MCF 10A (cell line): ENCODE results near the gene CRY1. TPM values are rescaled to one million over a fixed set of nuclear protein-coding genes. Genes with fewer than 3 reads are reported as not detected.

Source experiments
- BruUV-seq: library from RNA; stranded (reverse); fragments of 400-500 nt; replicated peaks from 2 replicates; lab custom pipeline; 2021; lab: Mats Ljungman, UMichigan
- CTCF ChIA-PET: fragments of 300-600 bp; sonication (Branson Sonifier 250); formaldehyde crosslinking; extraction: SDS; loops from one replicate; lab custom pipeline; 2021; ENCODE audit warnings: antibody characterized with exemption, inconsistent platforms; lab: Yijun Ruan, JAX
- POLR2A ChIA-PET: fragments of 300-600, 350-650 bp; sonication (Branson Sonifier 250); formaldehyde crosslinking; extraction: SDS; loops from one replicate; lab custom pipeline; 2020; ENCODE audit warnings: antibody characterized with exemption, inconsistent platforms; lab: Yijun Ruan, JAX
- DNase-seq: peaks from one replicate; pipeline ENCODE4 v3.0.0-alpha.2; 2018; ENCODE audit not compliant: unreplicated experiment
- H3K27ac Mint-ChIP-seq: one replicate; pipeline ENCODE4 v1.8.0; 2022; ENCODE audit warnings: mild to moderate bottlenecking, low read depth, mixed read lengths; ENCODE audit not compliant: unreplicated experiment
- H3K27me3 Mint-ChIP-seq: one replicate; pipeline ENCODE4 v1.8.0; 2022; ENCODE audit warnings: mixed read lengths; ENCODE audit not compliant: insufficient read depth, unreplicated experiment
- H3K36me3 Mint-ChIP-seq: one replicate; pipeline ENCODE4 v1.8.0; 2022; ENCODE audit warnings: mild to moderate bottlenecking, moderate library complexity, mixed read lengths; ENCODE audit not compliant: insufficient read depth, unreplicated experiment
- H3K4me1 Mint-ChIP-seq: one replicate; pipeline ENCODE4 v1.8.0; 2022; ENCODE audit warnings: mixed read lengths; ENCODE audit not compliant: insufficient read depth, unreplicated experiment
- H3K4me3 Mint-ChIP-seq: one replicate; pipeline ENCODE4 v1.8.0; 2022; ENCODE audit warnings: mild to moderate bottlenecking, moderate library complexity, mixed read lengths; ENCODE audit not compliant: unreplicated experiment
- H3K9me3 Mint-ChIP-seq: one replicate; pipeline ENCODE4 v1.8.0; 2022; ENCODE audit warnings: mixed read lengths; ENCODE audit not compliant: unreplicated experiment
- intact Hi-C: fragments of 100-400 bp; cut with micrococcal nuclease; formaldehyde crosslinking; loops from 2 replicates; pipeline ENCODE4 v1.14.1; 2022
- total RNA-seq: library from RNA; stranded (reverse); gene quantifications from 2 replicates; pipeline ENCODE4 v1.2.3, GENCODE V29; 2022
- TF ChIP-seq, protein P1 (sequence below): fragments of 200-600 bp; IDR thresholded peaks from one replicate; pipeline ENCODE4 v1.8.0; 2022; ENCODE audit warnings: antibody characterized with exemption, mild to moderate bottlenecking; ENCODE audit not compliant: unreplicated experiment

Gene CRY1
- total RNA-seq, 1 experiment from 2014 or later: 11.6 TPM

DNA sequence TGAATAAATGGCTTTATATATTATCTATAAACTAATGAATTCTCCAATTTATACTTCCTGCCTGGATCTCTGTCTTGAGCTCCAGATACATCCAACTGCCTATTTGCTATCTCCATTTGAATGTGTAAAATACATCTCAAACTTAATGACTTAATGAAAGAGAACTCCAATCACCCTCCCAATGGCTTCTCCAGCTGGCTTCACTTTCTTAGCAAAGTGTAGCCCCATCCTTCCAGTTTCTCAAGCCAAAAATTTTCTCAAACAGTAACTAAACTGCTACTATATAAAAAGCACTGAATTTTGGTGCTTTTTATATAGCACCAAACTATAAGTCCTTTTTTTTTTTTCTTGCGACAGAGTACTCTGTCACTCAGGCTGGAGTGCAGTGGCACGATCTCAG, 2.6 kb downstream of the CRY1 start:
- Mint-ChIP-seq H3K36me3 (no peaks in the 10 kb centered on the region), H3K4me1 (no peaks in the 10 kb centered on the region), H3K9me3 (no peaks in the 10 kb centered on the region), H3K27ac (no peak overlapping the region), H3K4me3 (no peak overlapping the region), H3K27me3 (no peaks in the 10 kb centered on the region)
- ChIA-PET POLR2A (interaction anchor here (0.6 to 1.9 kb wide), 2 partner anchors 15 to 81 kb away, joined by 3 to 6 read pairs; no protein-coding TSS in a partner anchor), CTCF (interaction anchor here (0.5 to 4.9 kb wide), 6 partner anchors 11 to 1475 kb away, joined by 3 to 38 read pairs (median 4); no protein-coding TSS in a partner anchor)
- intact Hi-C loops: loop anchor here (10.0 kb wide), 3 partner anchors 316 to 846 kb away; partner anchors contain the start of genes CKAP4 and RIC8B
- no peak for DNase-seq
- no TSS peak for BruUV-seq
- TF ChIP-seq, protein P1, sequence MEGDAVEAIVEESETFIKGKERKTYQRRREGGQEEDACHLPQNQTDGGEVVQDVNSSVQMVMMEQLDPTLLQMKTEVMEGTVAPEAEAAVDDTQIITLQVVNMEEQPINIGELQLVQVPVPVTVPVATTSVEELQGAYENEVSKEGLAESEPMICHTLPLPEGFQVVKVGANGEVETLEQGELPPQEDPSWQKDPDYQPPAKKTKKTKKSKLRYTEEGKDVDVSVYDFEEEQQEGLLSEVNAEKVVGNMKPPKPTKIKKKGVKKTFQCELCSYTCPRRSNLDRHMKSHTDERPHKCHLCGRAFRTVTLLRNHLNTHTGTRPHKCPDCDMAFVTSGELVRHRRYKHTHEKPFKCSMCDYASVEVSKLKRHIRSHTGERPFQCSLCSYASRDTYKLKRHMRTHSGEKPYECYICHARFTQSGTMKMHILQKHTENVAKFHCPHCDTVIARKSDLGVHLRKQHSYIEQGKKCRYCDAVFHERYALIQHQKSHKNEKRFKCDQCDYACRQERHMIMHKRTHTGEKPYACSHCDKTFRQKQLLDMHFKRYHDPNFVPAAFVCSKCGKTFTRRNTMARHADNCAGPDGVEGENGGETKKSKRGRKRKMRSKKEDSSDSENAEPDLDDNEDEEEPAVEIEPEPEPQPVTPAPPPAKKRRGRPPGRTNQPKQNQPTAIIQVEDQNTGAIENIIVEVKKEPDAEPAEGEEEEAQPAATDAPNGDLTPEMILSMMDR: no peak

DNA sequence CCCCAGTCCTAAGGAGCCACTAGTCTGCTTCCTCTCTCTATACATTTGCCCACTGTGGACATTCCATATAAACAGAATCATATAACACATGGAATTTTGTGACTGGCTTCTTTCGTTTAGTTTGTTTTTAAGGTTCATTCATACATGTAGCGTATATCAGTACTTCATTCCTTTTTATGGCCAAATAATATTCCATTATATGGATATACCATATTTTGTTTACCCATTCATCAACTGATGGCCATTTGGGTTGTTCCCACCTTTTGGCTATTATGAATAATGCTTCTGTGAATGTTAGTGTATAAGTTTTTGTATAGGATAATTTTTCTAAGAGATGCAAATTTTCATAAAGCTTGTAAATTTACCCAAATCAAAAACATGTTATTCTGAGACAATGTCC, 4.4 kb downstream of the CRY1 start:
- TF ChIP-seq, protein P1: no peak
- BruUV-seq: no TSS peak

DNA sequence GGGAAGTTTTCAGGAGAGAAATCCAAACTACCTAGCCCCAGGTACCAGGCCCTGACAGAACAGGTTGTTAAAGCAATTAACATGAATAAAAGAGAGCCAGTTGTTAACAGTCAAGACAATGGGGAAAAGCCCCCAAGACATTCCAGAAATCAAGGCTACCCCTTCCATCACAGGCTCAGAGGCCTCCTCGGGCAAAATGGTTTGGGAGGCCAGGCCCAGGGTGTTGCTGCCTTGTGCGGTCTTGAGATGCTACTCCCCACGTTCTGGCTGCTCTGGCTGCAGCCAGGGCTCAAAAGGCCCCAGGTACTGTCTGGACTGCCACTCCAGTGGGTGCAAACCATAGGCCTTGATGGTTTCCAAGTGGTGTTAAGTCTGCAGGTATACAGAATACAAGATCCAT, 7.0 kb downstream of the CRY1 start:
- no peak for DNase-seq
- no peak overlapping the region for H3K4me3 Mint-ChIP-seq
- intact Hi-C loops: no loop called here
- ChIA-PET CTCF (interaction anchor here (1.3 kb wide), 1 partner anchor 19 kb away, joined by 6 read pairs; no protein-coding TSS in a partner anchor), POLR2A (no interaction called here)
- H3K9me3 Mint-ChIP-seq: peaks cover 17% of the 10 kb centered on the region
- H3K4me1 Mint-ChIP-seq: no peaks in the 10 kb centered on the region
- TF ChIP-seq, protein P1: no peak
- H3K36me3 Mint-ChIP-seq: no peaks in the 10 kb centered on the region
- H3K27ac Mint-ChIP-seq: no peak overlapping the region
- no peaks in the 10 kb centered on the region for H3K27me3 Mint-ChIP-seq
- BruUV-seq: no TSS peak

More for the DNA sequence above, 4.4 kb downstream of the CRY1 start:
- Mint-ChIP-seq H3K4me3 (no peak overlapping the region), H3K9me3 (no peaks in the 10 kb centered on the region), H3K27me3 (no peaks in the 10 kb centered on the region), H3K4me1 (no peaks in the 10 kb centered on the region), H3K36me3 (no peaks in the 10 kb centered on the region), H3K27ac (no peak overlapping the region)
- ChIA-PET CTCF (interaction anchor here (0.6 to 4.9 kb wide), 4 partner anchors 9 to 509 kb away, joined by 3 to 38 read pairs (median 11); no protein-coding TSS in a partner anchor), POLR2A (interaction anchor here (0.6 kb wide), 1 partner anchor 50 kb away, joined by 3 read pairs; no protein-coding TSS in a partner anchor)
- intact Hi-C loops: no loop called here
- DNase-seq: no peak

DNA sequence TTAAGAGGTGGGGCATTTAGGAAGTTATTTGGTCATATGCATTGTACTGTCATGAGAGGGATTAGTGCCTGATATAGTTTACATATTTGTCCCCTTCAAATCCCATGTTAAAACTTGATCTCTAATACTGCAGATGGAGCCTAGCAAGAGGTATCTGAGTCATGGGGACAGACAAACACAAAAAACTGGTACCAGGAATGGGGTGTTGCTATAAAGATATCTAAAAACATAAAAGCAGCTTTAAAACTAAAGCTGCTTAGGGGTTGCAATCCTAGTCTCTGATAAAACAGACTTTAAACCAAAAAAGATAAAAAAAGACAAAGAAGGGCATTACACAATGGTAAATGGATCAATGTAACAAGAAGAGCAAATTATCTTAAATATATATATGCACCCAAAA, 11.6 kb downstream of the CRY1 start:
- no peak for DNase-seq
- H3K27ac Mint-ChIP-seq: no peak overlapping the region
- H3K36me3 Mint-ChIP-seq: no peaks in the 10 kb centered on the region
- ChIA-PET CTCF (interaction anchor here (0.6 to 3.4 kb wide), 2 partner anchors 9 to 68 kb away, joined by 3 to 38 read pairs; no protein-coding TSS in a partner anchor), POLR2A (no interaction called here)
- H3K9me3 Mint-ChIP-seq: peaks cover 18% of the 10 kb centered on the region
- H3K4me3 Mint-ChIP-seq: no peak overlapping the region
- TF ChIP-seq, protein P1: no peak
- H3K27me3 Mint-ChIP-seq: no peaks in the 10 kb centered on the region
- no peaks in the 10 kb centered on the region for H3K4me1 Mint-ChIP-seq
- BruUV-seq: no TSS peak
- intact Hi-C loops: no loop called here
